Activated CD8-positive, alpha-beta T cell treated with anti-CD3 and anti-CD28 coated beads for 36 hours (primary cell): Measurements from ENCODE around the gene TFDP1. TPM values are rescaled to one million over a fixed set of nuclear protein-coding genes. Genes with fewer than 3 reads are reported as not detected.
"Not testable (repeated sequence)": the region's sequence is repeated elsewhere in the genome, so short reads cannot be mapped to it uniquely, and the experiment has no call there.

Source experiments
- ATAC-seq: fragments of 200-7000 bp; cut with Tn5 transposase; one replicate; pipeline ENCODE4 v1.10.0; 2021; ENCODE audit warnings: mild to moderate bottlenecking, moderate library complexity
- CTCF ChIA-PET: fragments of 350-600 bp; sonication (Branson Sonifier 250); formaldehyde crosslinking; loops from one replicate; lab custom pipeline; 2021; ENCODE audit warnings: antibody characterized with exemption; lab: Charles Lee
- POLR2A ChIA-PET: fragments of 350-600 bp; sonication (Branson Sonifier 250); formaldehyde crosslinking; loops from one replicate; lab custom pipeline; 2021; ENCODE audit warnings: antibody characterized with exemption; lab: Charles Lee
- DNase-seq: peaks from one replicate; pipeline ENCODE4 v3.0.0-alpha.2; 2020
- H3K27ac Mint-ChIP-seq: one replicate; pipeline ENCODE4 v1.8.0; 2021; ENCODE audit warnings: mild to moderate bottlenecking, mixed read lengths
- H3K27me3 Mint-ChIP-seq: one replicate; pipeline ENCODE4 v1.8.0; 2021; ENCODE audit warnings: mixed read lengths
- H3K36me3 Mint-ChIP-seq: one replicate; pipeline ENCODE4 v1.8.0; 2021; ENCODE audit warnings: low read depth, mixed read lengths
- H3K4me1 Mint-ChIP-seq: one replicate; pipeline ENCODE4 v1.8.0; 2021; ENCODE audit warnings: low read depth, mixed read lengths
- H3K4me3 Mint-ChIP-seq: one replicate; pipeline ENCODE4 v1.8.0; 2021; ENCODE audit warnings: mild to moderate bottlenecking, moderate library complexity, mixed read lengths
- H3K9me3 Mint-ChIP-seq: one replicate; pipeline ENCODE4 v1.8.0; 2021; ENCODE audit warnings: mixed read lengths
- CTCF ChIP-seq: fragments of 200-600 bp; IDR thresholded peaks from one replicate; pipeline ENCODE4 v1.8.0; 2022; ENCODE audit warnings: antibody characterized with exemption, mild to moderate bottlenecking
- intact Hi-C: fragments of 100-400 bp; cut with micrococcal nuclease; formaldehyde crosslinking; loops from one replicate; pipeline ENCODE4 v1.10.0; 2022
- total RNA-seq, 2 experiments: library from RNA; stranded (reverse); gene quantifications; one replicate each; pipeline ENCODE4 v1.2.3, GENCODE V29; 2021

The TFDP1 gene
- total RNA-seq, 2 experiments from 2014 or later, result 174 to 184 TPM

- ChIA-PET CTCF (interaction anchor here (0.6 to 2.7 kb wide), 18 partner anchors 10 to 250 kb away, joined by 3 to 28 read pairs (median 4); partner anchors contain the start of genes ADPRHL1 and DCUN1D2), POLR2A (interaction anchor here (1.4 kb wide), 1 partner anchor 29 kb away, joined by 4 read pairs; no protein-coding TSS in a partner anchor)
- Mint-ChIP-seq H3K36me3 (no peaks in the 10 kb centered on the region), H3K4me1 (no peaks in the 10 kb centered on the region), H3K9me3 (no peaks in the 10 kb centered on the region), H3K4me3 (no peak overlapping the region), H3K27me3 (no peaks in the 10 kb centered on the region), H3K27ac (no peak overlapping the region)
- no peak for DNase-seq
- ATAC-seq, result no peak
- intact Hi-C loops, result loop anchor here (5.0 kb wide), 1 partner anchor 104 kb away; no protein-coding TSS in a partner anchor
- no peak for TF ChIP-seq CTCF
Measured at GRCh38 chr13:113561417-113562084, 23.0 kb upstream of the TFDP1 start.

- DNase-seq, result peak; percentile 80
- no peaks in the 10 kb centered on the region for H3K4me1 Mint-ChIP-seq
- no peaks in the 10 kb centered on the region for H3K36me3 Mint-ChIP-seq
- H3K27ac Mint-ChIP-seq, result no peak overlapping the region
- ChIA-PET CTCF (interaction anchor here (0.6 to 2.7 kb wide), 20 partner anchors 10 to 304 kb away, joined by 3 to 28 read pairs (median 4); partner anchors contain the start of genes ADPRHL1 and DCUN1D2), POLR2A (interaction anchor here (1.0 to 1.4 kb wide), 2 partner anchors 30 to 74 kb away, joined by 3 to 4 read pairs; no protein-coding TSS in a partner anchor)
- H3K4me3 Mint-ChIP-seq, result no peak overlapping the region
- TF ChIP-seq CTCF, result peak; percentile 73
- peaks cover 2% of the 10 kb centered on the region for H3K27me3 Mint-ChIP-seq
- H3K9me3 Mint-ChIP-seq, result no peaks in the 10 kb centered on the region
- intact Hi-C loops, result loop anchor here (5.0 kb wide), 1 partner anchor 105 kb away; no protein-coding TSS in a partner anchor
- peak; percentile 96 for ATAC-seq
Measured at GRCh38 chr13:113562085-113562749, 22.3 kb upstream of the TFDP1 start.

- Mint-ChIP-seq H3K27ac (no peak overlapping the region), H3K9me3 (no peaks in the 10 kb centered on the region), H3K27me3 (peaks cover 4% of the 10 kb centered on the region), H3K4me1 (no peaks in the 10 kb centered on the region), H3K36me3 (no peaks in the 10 kb centered on the region), H3K4me3 (no peak overlapping the region)
- DNase-seq, result no peak
- ATAC-seq, result no peak
- CTCF ChIA-PET, result interaction anchor here (0.6 to 2.7 kb wide), 16 partner anchors 9 to 305 kb away, joined by 3 to 28 read pairs (median 4); partner anchors contain the start of genes ADPRHL1 and DCUN1D2
- POLR2A ChIA-PET, result interaction anchor here (1.0 kb wide), 1 partner anchor 75 kb away, joined by 3 read pairs; no protein-coding TSS in a partner anchor
- no peak for TF ChIP-seq CTCF
- intact Hi-C loops, result loop anchor here (5.0 kb wide), 1 partner anchor 106 kb away; no protein-coding TSS in a partner anchor
Measured at GRCh38 chr13:113562844-113563243, 21.7 kb upstream of the TFDP1 start.

- intact Hi-C loops, result loop anchor here (5.0 kb wide), 1 partner anchor 106 kb away; no protein-coding TSS in a partner anchor
- H3K9me3 Mint-ChIP-seq, DNase-seq, H3K27me3 Mint-ChIP-seq, H3K27ac Mint-ChIP-seq, ATAC-seq, POLR2A ChIA-PET, H3K36me3 Mint-ChIP-seq, H3K4me3 Mint-ChIP-seq, H3K4me1 Mint-ChIP-seq: not testable (repeated sequence)
- CTCF ChIA-PET, result interaction anchor here (1.0 to 2.7 kb wide), 3 partner anchors 10 to 119 kb away, joined by 3 to 28 read pairs (median 3); no protein-coding TSS in a partner anchor
Measured at GRCh38 chr13:113563511-113563910, 21.0 kb upstream of the TFDP1 start.

- Mint-ChIP-seq H3K27ac (no peak overlapping the region), H3K4me1 (no peaks in the 10 kb centered on the region), H3K36me3 (no peaks in the 10 kb centered on the region), H3K4me3 (no peak overlapping the region), H3K9me3 (no peaks in the 10 kb centered on the region), H3K27me3 (peaks cover 13% of the 10 kb centered on the region)
- ChIA-PET CTCF (interaction anchor here (1.5 to 2.7 kb wide), 2 partner anchors 9 to 107 kb away, joined by 3 to 28 read pairs; no protein-coding TSS in a partner anchor), POLR2A (interaction anchor here (0.6 kb wide), 1 partner anchor 14 kb away, joined by 3 read pairs; no protein-coding TSS in a partner anchor)
- intact Hi-C loops, result loop anchor here (5.0 kb wide), 1 partner anchor 107 kb away; no protein-coding TSS in a partner anchor
- TF ChIP-seq CTCF, result no peak
- ATAC-seq (no peak), DNase-seq (no peak)
Measured at GRCh38 chr13:113564331-113565023, 20.1 kb upstream of the TFDP1 start.
